Measurements from ENCODE around the gene REEP1.

REEP1 gene

DNA sequence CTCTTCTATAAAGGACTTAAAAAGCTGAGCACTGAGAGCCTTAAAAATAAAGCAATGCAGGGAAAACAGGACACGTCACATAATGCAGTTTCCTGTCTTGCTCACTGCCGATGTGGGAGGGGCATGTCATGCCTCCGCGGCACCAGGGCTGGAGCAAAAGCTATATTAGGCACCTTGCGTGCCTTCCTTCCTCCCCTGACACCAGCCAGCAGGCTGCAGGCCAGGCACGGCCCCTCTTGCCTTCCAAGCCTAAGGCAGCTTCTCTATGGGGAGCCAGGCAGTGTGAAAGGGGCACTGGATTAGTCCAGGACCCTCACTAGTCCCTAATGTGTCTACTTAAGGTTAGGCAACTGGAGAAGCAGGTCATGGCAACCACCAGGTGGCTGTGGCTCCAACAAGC, 111.8 kb downstream of the REEP1 start:
- DNase-seq (ENCODE audit: low read depth in 2 of 2) = peak; percentile 11 to 71
- TF ChIP-seq, protein P1, sequence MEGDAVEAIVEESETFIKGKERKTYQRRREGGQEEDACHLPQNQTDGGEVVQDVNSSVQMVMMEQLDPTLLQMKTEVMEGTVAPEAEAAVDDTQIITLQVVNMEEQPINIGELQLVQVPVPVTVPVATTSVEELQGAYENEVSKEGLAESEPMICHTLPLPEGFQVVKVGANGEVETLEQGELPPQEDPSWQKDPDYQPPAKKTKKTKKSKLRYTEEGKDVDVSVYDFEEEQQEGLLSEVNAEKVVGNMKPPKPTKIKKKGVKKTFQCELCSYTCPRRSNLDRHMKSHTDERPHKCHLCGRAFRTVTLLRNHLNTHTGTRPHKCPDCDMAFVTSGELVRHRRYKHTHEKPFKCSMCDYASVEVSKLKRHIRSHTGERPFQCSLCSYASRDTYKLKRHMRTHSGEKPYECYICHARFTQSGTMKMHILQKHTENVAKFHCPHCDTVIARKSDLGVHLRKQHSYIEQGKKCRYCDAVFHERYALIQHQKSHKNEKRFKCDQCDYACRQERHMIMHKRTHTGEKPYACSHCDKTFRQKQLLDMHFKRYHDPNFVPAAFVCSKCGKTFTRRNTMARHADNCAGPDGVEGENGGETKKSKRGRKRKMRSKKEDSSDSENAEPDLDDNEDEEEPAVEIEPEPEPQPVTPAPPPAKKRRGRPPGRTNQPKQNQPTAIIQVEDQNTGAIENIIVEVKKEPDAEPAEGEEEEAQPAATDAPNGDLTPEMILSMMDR (IDR thresholded peaks at IDR 0.05; ENCODE audit: low read depth, low read length) = no peak
- H3K4me3 ChIP-seq (replicated peaks in 1 of 2; ENCODE audit: low read depth in 2 of 2, low read length in 2 of 2) = no peak overlapping the region

DNA sequence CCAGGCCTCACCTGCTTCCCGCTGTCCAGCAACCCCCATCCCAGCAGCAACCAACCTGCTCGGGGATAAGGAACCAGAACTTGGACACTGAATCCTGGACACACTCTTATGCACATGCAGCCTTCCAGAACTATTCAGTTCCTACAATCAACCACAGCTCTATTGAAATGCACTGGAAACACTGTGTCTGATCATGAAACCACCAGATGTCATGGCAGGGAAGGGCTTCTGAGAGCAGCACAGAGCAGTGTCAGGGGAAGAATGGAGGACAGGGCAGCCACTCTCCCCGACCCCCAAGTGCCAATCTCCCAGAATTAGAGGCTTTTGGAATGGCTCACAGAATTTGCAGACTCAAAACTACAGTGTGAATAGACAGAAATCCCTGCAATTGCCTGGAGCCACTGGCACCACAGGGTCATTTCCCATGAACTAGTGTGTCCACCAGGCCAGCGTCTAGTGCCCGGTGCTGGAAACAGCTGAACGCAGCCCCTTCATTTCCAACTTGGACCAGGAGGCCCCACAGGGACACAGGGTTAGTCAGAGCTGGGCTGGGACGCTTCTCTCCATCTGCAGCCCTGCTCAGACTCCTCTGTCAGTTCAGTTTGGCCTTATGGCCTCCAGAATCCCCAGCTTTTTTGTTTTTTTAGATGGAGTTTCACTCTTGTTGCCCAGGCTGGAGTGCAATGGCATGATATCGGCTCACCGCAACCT, 112.6 kb downstream of the REEP1 start:
- peak in 1 of 2 donors; percentile 29 for DNase-seq (ENCODE audit: low read depth in 2 of 2)
- no peak overlapping the region for H3K4me3 ChIP-seq (replicated peaks in 1 of 2; ENCODE audit: low read depth in 2 of 2, low read length in 2 of 2)
- TF ChIP-seq, protein P1 (IDR thresholded peaks at IDR 0.05; ENCODE audit: low read depth, low read length) = no peak

DNA sequence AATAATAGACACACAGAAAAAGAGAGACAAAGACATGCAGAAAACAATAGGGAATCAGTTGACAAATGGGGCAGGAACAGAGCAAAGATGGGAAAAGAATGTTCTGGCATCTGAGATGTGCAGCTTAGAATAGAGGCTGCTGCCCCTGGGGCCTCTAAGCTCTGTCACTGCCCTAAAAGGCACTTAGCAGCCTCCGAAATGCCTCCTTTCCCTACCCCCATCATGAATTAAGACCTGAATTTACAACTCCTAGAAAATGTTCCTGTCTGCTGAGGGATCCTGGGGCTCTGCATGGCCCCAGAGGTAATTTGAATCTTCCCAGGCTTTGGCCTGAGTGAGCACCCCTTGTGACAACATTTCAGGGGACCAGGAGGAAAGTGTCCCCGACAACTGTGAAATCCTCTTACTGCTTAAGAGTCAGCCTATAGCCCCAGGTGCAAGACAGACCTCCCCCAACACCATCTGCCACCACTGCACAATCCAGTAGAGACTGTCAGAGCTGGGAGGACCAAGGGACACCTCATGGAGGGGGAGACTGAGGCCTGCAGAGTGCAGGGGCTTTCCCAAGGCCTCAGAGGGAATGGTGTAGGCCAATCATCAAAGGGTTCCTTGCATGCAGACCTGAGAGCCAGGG, 113.4 kb downstream of the REEP1 start:
- H3K4me3 ChIP-seq (replicated peaks in 1 of 2; ENCODE audit: low read depth in 2 of 2, low read length in 2 of 2) = no peak overlapping the region
- TF ChIP-seq, protein P1 (IDR thresholded peaks at IDR 0.05; ENCODE audit: low read depth, low read length) = no peak
- no peak for DNase-seq (ENCODE audit: low read depth in 2 of 2)

DNA sequence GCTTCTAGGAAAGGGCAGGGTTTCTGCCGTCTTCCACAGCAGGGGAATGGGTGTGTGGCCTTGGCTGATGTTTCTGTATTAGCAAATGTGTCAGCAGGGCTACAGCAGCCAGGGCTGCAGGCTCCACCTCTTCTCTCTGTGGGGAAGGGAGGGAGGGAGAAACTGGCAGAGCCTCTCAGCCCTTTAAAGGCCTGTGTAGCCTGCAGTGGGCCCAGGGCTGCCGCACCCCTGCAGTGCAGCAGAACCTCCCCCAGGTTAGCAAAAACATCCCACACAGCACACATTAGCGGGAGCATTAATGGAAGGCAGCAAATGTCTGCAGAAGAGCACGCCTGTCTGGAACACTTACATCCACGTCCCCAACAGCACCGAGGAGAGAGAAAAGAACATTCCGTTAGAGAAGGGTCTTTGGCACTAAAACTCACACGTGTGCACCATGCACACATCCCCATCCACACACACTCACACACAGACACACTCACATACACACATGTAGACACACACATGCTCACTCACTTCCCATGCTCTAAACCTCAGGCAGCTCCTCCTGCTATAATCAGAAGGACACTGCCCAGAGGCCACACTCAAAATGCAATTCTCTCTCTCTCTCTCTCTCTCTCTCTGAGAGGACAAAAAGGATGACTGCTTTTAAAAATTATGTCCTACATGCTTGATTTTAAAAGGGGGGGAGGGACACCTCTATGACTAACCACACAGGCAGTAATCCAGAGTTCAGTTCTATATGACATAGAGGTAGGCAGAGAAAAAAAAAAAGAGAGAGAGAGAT, 114.1 kb downstream of the REEP1 start:
- no peak overlapping the region for H3K4me3 ChIP-seq (replicated peaks in 1 of 2; ENCODE audit: low read depth in 2 of 2, low read length in 2 of 2)
- peak; percentile 76 to 84 for DNase-seq (ENCODE audit: low read depth in 2 of 2)
- TF ChIP-seq, protein P1 (IDR thresholded peaks at IDR 0.05; ENCODE audit: low read depth, low read length) = no peak

DNA sequence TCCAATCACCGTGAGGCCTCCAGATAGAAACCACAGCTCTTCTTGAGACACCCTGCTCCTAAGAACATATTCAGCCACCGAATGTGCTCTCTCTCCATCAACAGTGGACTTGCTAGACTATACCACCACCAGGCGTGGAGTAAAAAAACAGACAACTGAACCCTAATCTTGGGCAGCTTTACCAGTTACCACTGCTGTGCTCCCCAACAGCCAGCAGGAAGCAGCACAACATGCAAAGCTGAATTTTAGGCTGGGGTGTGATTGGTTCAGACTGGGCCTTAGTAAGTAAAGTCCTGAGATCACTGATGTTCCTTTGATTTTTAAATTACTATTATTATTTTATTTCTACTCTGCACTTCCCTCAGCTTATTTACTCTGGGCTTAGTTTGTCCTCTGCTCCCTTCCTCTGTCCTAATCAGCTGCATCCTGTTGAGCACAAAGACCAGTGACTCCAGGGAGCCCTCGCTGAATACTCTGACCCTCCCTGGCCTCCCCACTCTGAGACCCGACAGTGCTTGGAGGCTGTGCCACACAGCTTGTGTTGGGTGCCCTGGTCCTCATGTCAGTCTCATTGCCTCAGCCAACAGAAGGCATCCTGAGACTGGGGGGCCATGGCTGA, 116.3 kb downstream of the REEP1 start:
- DNase-seq (ENCODE audit: low read depth in 2 of 2) = peak; percentile 74 to 82
- TF ChIP-seq, protein P1 (IDR thresholded peaks at IDR 0.05; ENCODE audit: low read depth, low read length) = peak; percentile 96
- no peak overlapping the region for H3K4me3 ChIP-seq (replicated peaks in 1 of 2; ENCODE audit: low read depth in 2 of 2, low read length in 2 of 2)

DNA sequence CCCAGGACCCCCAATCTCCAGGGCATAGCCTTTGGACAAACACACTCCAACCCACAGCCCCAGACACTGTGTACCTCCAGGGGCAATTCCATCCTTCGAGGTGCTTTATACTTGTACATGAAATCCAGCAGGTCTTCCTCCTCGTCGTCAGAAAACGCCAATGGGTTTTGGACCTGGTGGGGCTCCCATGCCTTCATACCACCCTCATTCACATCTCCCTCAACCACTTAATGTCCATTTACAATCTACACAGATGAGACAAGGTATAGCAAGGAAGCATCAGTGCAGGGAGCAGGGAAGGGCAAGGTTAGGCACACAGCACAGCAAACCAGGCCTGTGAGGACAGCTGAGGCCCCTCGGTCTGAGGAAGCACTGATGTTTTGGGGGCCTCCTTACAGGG, 117.5 kb downstream of the REEP1 start:
- no peak overlapping the region for H3K4me3 ChIP-seq (replicated peaks in 1 of 2; ENCODE audit: low read depth in 2 of 2, low read length in 2 of 2)
- no peak for DNase-seq (ENCODE audit: low read depth in 2 of 2)
- TF ChIP-seq, protein P1 (IDR thresholded peaks at IDR 0.05; ENCODE audit: low read depth, low read length) = no peak
